HepG2 (cell line): ENCODE measurements around the gene EHD1. TPM values are rescaled to one million over a fixed set of nuclear protein-coding genes. Genes with fewer than 3 reads are reported as not detected.

Source experiments
- ATF7 ChIP-seq, 2 experiments: fragments of 450-650 bp in 1 of 2; sonication (generic) in 1 of 2; formaldehyde crosslinking in 1 of 2; IDR thresholded peaks; 2 replicates each; pipeline versions ENCODE4 v1.4.0 to v1.6.1; 2016 to 2020; ENCODE audit warnings: antibody characterized with exemption in 1 of 2, mild to moderate bottlenecking in 1 of 2, missing genetic modification reagents in 1 of 2
- CSRNP1 ChIP-seq: sonication (generic); formaldehyde crosslinking; IDR thresholded peaks from 2 replicates; pipeline ENCODE4 v1.8.1; 2023; ENCODE audit warnings: mild to moderate bottlenecking, missing genetic modification reagents
- HINFP ChIP-seq: sonication (generic); formaldehyde crosslinking; IDR thresholded peaks from 2 replicates; pipeline ENCODE4 v1.4.0; 2020; ENCODE audit warnings: low read depth, mild to moderate bottlenecking, missing genetic modification reagents
- IRF1 ChIP-seq: sonication (generic); formaldehyde crosslinking; IDR thresholded peaks from 2 replicates; pipeline ENCODE4 v1.4.0; 2020; ENCODE audit warnings: low read depth, mild to moderate bottlenecking, missing genetic modification reagents
- LRRFIP1 ChIP-seq: sonication (generic); formaldehyde crosslinking; conservative IDR thresholded peaks from 2 replicates; pipeline ENCODE4 v1.4.0; 2020; ENCODE audit warnings: missing genetic modification reagents
- MTA1 ChIP-seq: sonication (generic); formaldehyde crosslinking; IDR thresholded peaks from 2 replicates; pipeline ENCODE4 v1.4.0; 2020; ENCODE audit warnings: missing genetic modification reagents, mild to moderate bottlenecking, borderline replicate concordance
- PHF21A ChIP-seq: sonication (generic); formaldehyde crosslinking; IDR thresholded peaks from 2 replicates; pipeline ENCODE4 v1.5.0; 2020; ENCODE audit warnings: mild to moderate bottlenecking, missing genetic modification reagents
- PITX1 ChIP-seq: sonication (generic); formaldehyde crosslinking; IDR thresholded peaks from 2 replicates; pipeline ENCODE4 v1.5.1; 2020; ENCODE audit warnings: mild to moderate bottlenecking, missing genetic modification reagents
- RBM22 ChIP-seq: fragments of 200-400 bp; formaldehyde crosslinking; optimal IDR thresholded peaks from 2 replicates; pipeline ENCODE3; 2017; ENCODE audit warnings: mild to moderate bottlenecking, low read length, moderate library complexity
- SNAPC5 ChIP-seq: sonication (generic); formaldehyde crosslinking; IDR thresholded peaks from 2 replicates; pipeline ENCODE4 v1.8.1; 2023; ENCODE audit warnings: mild to moderate bottlenecking, missing genetic modification reagents, borderline replicate concordance
- ZBTB7B ChIP-seq: sonication (generic); formaldehyde crosslinking; IDR thresholded peaks from 2 replicates; pipeline ENCODE4 v1.4.0; 2020; ENCODE audit warnings: missing genetic modification reagents
- ZNF12 ChIP-seq: sonication (generic); formaldehyde crosslinking; IDR thresholded peaks from 2 replicates; pipeline ENCODE4 v1.5.0; 2020; ENCODE audit warnings: missing genetic modification reagents
- ZNF350 ChIP-seq: sonication (generic); formaldehyde crosslinking; IDR thresholded peaks from 2 replicates; pipeline ENCODE4 v1.4.0; 2020; ENCODE audit warnings: mild to moderate bottlenecking, low read depth, missing genetic modification reagents, borderline replicate concordance
- ZNF629 ChIP-seq: sonication (generic); formaldehyde crosslinking; conservative IDR thresholded peaks from 2 replicates; pipeline ENCODE4 v1.5.0; 2020; ENCODE audit warnings: missing genetic modification reagents
- ZNF691 ChIP-seq: sonication (generic); formaldehyde crosslinking; IDR thresholded peaks from 2 replicates; pipeline ENCODE4 v1.4.0; 2020; ENCODE audit warnings: missing genetic modification reagents, low read depth, mild to moderate bottlenecking, borderline replicate concordance
- ZNF737 ChIP-seq: sonication (generic); formaldehyde crosslinking; IDR thresholded peaks from 2 replicates; pipeline ENCODE4 v1.5.0; 2020; ENCODE audit warnings: missing genetic modification reagents, mild to moderate bottlenecking, borderline replicate concordance
- ZNF784 ChIP-seq: sonication (generic); formaldehyde crosslinking; IDR thresholded peaks from 2 replicates; pipeline ENCODE4 v1.5.1; 2020; ENCODE audit warnings: missing genetic modification reagents, mild to moderate bottlenecking, borderline replicate concordance
- ZSCAN21 ChIP-seq: sonication (generic); formaldehyde crosslinking; IDR thresholded peaks from 2 replicates; pipeline ENCODE4 v1.8.0; 2022; ENCODE audit warnings: mild to moderate bottlenecking, missing genetic modification reagents, moderate library complexity, borderline replicate concordance
- ZSCAN31 ChIP-seq: sonication (generic); formaldehyde crosslinking; IDR thresholded peaks from 2 replicates; pipeline ENCODE4 v1.5.0; 2020; ENCODE audit warnings: low read depth, mild to moderate bottlenecking, missing genetic modification reagents
- polyA plus RNA-seq, 8 experiments: library from polyadenylated mRNA; depleted of rRNA in 3 of 8; stranded (reverse) in 7 of 8; unstranded in 1 of 8; fragments of >200 nt; fragmentation: Illumina TruSeq in 4 of 8; extraction: Trizol in 4 of 8; gene quantifications; 2 replicates each; pipeline versions ENCODE4 v1.2.1 to v1.2.3, GENCODE V29; 2011 to 2016; ENCODE audit warnings: low read depth in 4 of 8, missing spikeins in 1 of 8, mixed read lengths in 1 of 8; ENCODE audit not compliant: insufficient read depth in 1 of 8
- total RNA-seq, 5 experiments: library from RNA; depleted of rRNA; stranded (reverse); fragments of >200 nt; fragmentation: Illumina TruSeq; extraction: Trizol; gene quantifications; 2 replicates each; pipeline ENCODE4 v1.2.3, GENCODE V29; 2016; ENCODE audit warnings: low read depth in 1 of 5

EHD1 gene
- total and polyA plus RNA-seq, 2 of the 13 experiments (the other 11 are each of a cell fraction or from before 2014, with no cell fraction given): 23.6 to 26.6 TPM

- TF ChIP-seq ZNF784 (CRISPR knock-in tag) (no peak), LRRFIP1 (no peak), ZSCAN21 (CRISPR knock-in tag) (peak; percentile 11; the same call in 1 of the 2 replicates), ZBTB7B (CRISPR knock-in tag) (peak; percentile 53; the same call in 1 of the 2 replicates), IRF1 (CRISPR knock-in tag) (no peak), ZSCAN31 (CRISPR knock-in tag) (peak; percentile 77), HINFP (CRISPR knock-in tag) (0 out of 2 replicates have a peak, but pooled peaks have one; percentile 45), ZNF737 (no peak), ZNF629 (CRISPR knock-in tag) (no peak), ZNF691 (peak; percentile 65), PHF21A (peak; percentile 48; the same call in 1 of the 2 replicates), PITX1 (CRISPR knock-in tag) (peak; percentile 55; the same call in 1 of the 2 replicates), ATF7 (IDR thresholded peaks at IDR 0.05) (no peak), ATF7 (CRISPR knock-in tag; IDR thresholded peaks at IDR 0.05) (no peak), CSRNP1 (CRISPR knock-in tag) (peak; percentile 78; the same call in 1 of the 2 replicates), RBM22 (peak; percentile 77), ZNF350 (CRISPR knock-in tag) (no peak; the same call in 1 of the 2 replicates), MTA1 (CRISPR knock-in tag) (no peak), SNAPC5 (CRISPR knock-in tag) (no peak), ZNF12 (peak; percentile 9; the same call in 1 of the 2 replicates)
Measured at GRCh38 chr11:64878494-64879243, at the start of gene EHD1 (continued).
